ENCODE results near the gene SMPDL3A. TPM values are rescaled to one million over a fixed set of nuclear protein-coding genes. Genes with fewer than 3 reads are reported as not detected.

The SMPDL3A gene
- total and polyA plus RNA-seq, 2 of the 13 experiments (the other 11 are each of a cell fraction or from before 2014, with no cell fraction given), result 7.8 to 17.3 TPM

DNA sequence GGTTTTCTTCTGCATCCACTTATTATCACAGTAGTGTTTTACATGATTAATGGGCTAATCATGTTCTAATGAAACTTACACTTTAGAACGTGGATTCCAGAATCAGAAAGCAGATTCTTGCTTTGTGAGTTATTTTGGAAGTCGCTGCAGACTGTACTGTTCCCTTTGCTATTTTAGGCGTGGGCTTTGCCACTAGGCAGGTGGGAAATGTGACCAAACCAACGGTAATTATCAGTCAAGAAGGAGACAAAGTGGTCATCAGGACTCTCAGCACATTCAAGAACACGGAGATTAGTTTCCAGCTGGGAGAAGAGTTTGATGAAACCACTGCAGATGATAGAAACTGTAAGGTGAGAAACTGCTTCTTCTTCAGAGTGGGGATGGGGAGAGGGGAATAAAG is 8.9 kb upstream of the SMPDL3A start:
- ChIA-PET CTCF (ENCODE audit: low intra/inter-chr PET ratio, low total read pairs) (no interaction called here), POLR2A (interaction anchor here (0.9 kb wide), 1 partner anchor 9 kb away, joined by 5 read pairs; the partner anchor contains the start of gene SMPDL3A)
- H3K9ac ChIP-seq (ENCODE audit: insufficient read depth, low read depth, low read length), result no peak overlapping the region
- H3K4me2 ChIP-seq (ENCODE audit: low read depth, low read length), result no peak overlapping the region
- no peak overlapping the region for H2AFZ ChIP-seq (ENCODE audit: low read length)
- DNase-seq (ENCODE audit: low spot score), result no peak
- no peaks in the 10 kb centered on the region for H3K4me1 ChIP-seq (ENCODE audit: insufficient read depth, low read length)
- FAIRE-seq, result no peak
- H3K27me3 ChIP-seq (ENCODE audit: control insufficient read depth in 1 of 2, insufficient read depth in 2 of 2, low read length in 2 of 2), result peaks cover 0 to 19% of the 10 kb centered on the region in 2 experiments; a peak in 3 of 5 replicates
- H3K9me3 ChIP-seq (ENCODE audit: low read length), result no peaks in the 10 kb centered on the region
- H3K27ac ChIP-seq (ENCODE audit: extremely low read length, insufficient read depth, low read length), result no peak overlapping the region
- ATAC-seq, result no peak
- H4K20me1 ChIP-seq (ENCODE audit: insufficient read depth, low read length), result no peaks in the 10 kb centered on the region
- TF ChIP-seq, protein P1, sequence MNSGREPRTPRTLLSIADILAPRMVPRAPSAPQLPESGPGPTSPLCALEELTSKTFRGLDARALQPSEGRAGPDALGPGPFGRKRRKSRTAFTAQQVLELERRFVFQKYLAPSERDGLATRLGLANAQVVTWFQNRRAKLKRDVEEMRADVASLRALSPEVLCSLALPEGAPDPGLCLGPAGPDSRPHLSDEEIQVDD (CRISPR knock-in tag; IDR thresholded peaks at IDR 0.05; ENCODE audit: borderline replicate concordance), result no peak
- TF ChIP-seq TAF1 (CRISPR knock-in tag; IDR thresholded peaks at IDR 0.05), result no peak
- TF ChIP-seq ZZZ3 (CRISPR knock-in tag; IDR thresholded peaks at IDR 0.05; ENCODE audit: borderline replicate concordance), result no peak
- TF ChIP-seq ZNF431 (CRISPR knock-in tag; IDR thresholded peaks at IDR 0.05; ENCODE audit: borderline replicate concordance, low read depth), result no peak
- no peak for TF ChIP-seq GTF3A (CRISPR knock-in tag; conservative IDR thresholded peaks at IDR 0.05)
- no peak for TF ChIP-seq JUNB (CRISPR knock-in tag; IDR thresholded peaks at IDR 0.05; ENCODE audit: borderline replicate concordance)
- no peak for TF ChIP-seq SYNCRIP (IDR thresholded peaks at IDR 0.05; ENCODE audit: insufficient read depth, low read depth, low read length)
- no peak for TF ChIP-seq AKAP8 (CRISPR knock-in tag; IDR thresholded peaks at IDR 0.05)
- no peaks in the 10 kb centered on the region for H3K36me3 ChIP-seq (replicated peaks in 1 of 2; ENCODE audit: control insufficient read depth in 1 of 2, insufficient read depth in 2 of 2, low read length in 2 of 2)
- in situ Hi-C loops (cut with HindIII; ENCODE audit: extremely low pct_ligation_motif_present, low pct_unique_long_range_greater_than_20kb) (no loop called here), intact Hi-C loops (cut with micrococcal nuclease; ENCODE audit: unreplicated experiment) (no loop called here)
- H3K4me3 ChIP-seq (replicated peaks in 1 of 3; ENCODE audit: insufficient read depth in 1 of 3, low read depth in 2 of 3, low read length in 3 of 3), result no peak overlapping the region
- H3K79me2 ChIP-seq (ENCODE audit: insufficient read depth, low read length), result no peaks in the 10 kb centered on the region
- WGBS (ENCODE audit: low lambda C conversion rate), result 9% methylated on average over 5 of the region's 5 CpGs
- no TSS peak for BruUV-seq (replicated peaks)

DNA sequence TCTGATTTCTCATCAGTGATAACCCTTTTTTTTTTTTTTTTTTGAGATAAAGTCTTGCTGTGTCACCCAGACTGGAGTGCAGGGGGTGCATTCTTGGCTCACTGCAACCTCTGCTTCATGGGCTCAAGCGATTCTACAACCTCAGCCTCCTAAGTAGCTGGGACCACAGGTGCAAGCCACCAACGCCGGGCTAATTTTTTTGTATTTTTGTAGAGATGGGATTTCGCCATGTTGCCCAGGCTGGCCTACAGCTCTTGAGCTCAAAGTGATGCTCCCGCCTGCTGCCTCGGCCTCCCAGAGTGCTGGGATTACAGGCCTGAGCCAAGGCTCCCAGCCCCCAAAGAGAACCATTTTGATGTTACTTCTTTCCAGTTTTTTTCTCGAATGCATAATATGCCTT is 7.3 kb upstream of the SMPDL3A start:
- no peak overlapping the region for H2AFZ ChIP-seq (ENCODE audit: low read length)
- POLR2A ChIA-PET, result no interaction called here
- CTCF ChIA-PET (ENCODE audit: low intra/inter-chr PET ratio, low total read pairs), result no interaction called here
- H3K27me3 ChIP-seq (ENCODE audit: control insufficient read depth in 1 of 2, insufficient read depth in 2 of 2, low read length in 2 of 2), result peaks cover 0 to 19% of the 10 kb centered on the region in 2 experiments; a peak in 3 of 5 replicates
- no peak overlapping the region for H3K4me3 ChIP-seq (replicated peaks in 1 of 3; ENCODE audit: insufficient read depth in 1 of 3, low read depth in 2 of 3, low read length in 3 of 3)
- H3K9me3 ChIP-seq (ENCODE audit: low read length), result no peaks in the 10 kb centered on the region
- no peak overlapping the region for H3K9ac ChIP-seq (ENCODE audit: insufficient read depth, low read depth, low read length)
- ATAC-seq (no peak), FAIRE-seq (no peak), DNase-seq (ENCODE audit: low spot score) (no peak)
- BruUV-seq (replicated peaks), result no TSS peak
- WGBS (ENCODE audit: low lambda C conversion rate), result 37% methylated on average over 7 of the region's 7 CpGs
- no peaks in the 10 kb centered on the region for H3K79me2 ChIP-seq (ENCODE audit: insufficient read depth, low read length)
- in situ Hi-C loops (cut with HindIII; ENCODE audit: extremely low pct_ligation_motif_present, low pct_unique_long_range_greater_than_20kb) (no loop called here), intact Hi-C loops (cut with micrococcal nuclease; ENCODE audit: unreplicated experiment) (no loop called here)
- no peaks in the 10 kb centered on the region for H4K20me1 ChIP-seq (ENCODE audit: insufficient read depth, low read length)
- no peaks in the 10 kb centered on the region for H3K4me1 ChIP-seq (ENCODE audit: insufficient read depth, low read length)
- H3K4me2 ChIP-seq (ENCODE audit: low read depth, low read length), result no peak overlapping the region
- H3K27ac ChIP-seq (ENCODE audit: extremely low read length, insufficient read depth, low read length), result no peak overlapping the region
- no peaks in the 10 kb centered on the region for H3K36me3 ChIP-seq (replicated peaks in 1 of 2; ENCODE audit: control insufficient read depth in 1 of 2, insufficient read depth in 2 of 2, low read length in 2 of 2)
- TF ChIP-seq SMAD1 (CRISPR knock-in tag; IDR thresholded peaks at IDR 0.05; ENCODE audit: borderline replicate concordance, low read depth) (no peak), MIER2 (CRISPR knock-in tag; IDR thresholded peaks at IDR 0.05) (no peak), ZNF296 (CRISPR knock-in tag; conservative IDR thresholded peaks at IDR 0.05) (no peak), POLR2AphosphoS2 (IDR thresholded peaks at IDR 0.05; ENCODE audit: low read depth, low read length) (no peak), TOE1 (CRISPR knock-in tag; IDR thresholded peaks at IDR 0.05) (no peak)
- TF ChIP-seq, protein P2, sequence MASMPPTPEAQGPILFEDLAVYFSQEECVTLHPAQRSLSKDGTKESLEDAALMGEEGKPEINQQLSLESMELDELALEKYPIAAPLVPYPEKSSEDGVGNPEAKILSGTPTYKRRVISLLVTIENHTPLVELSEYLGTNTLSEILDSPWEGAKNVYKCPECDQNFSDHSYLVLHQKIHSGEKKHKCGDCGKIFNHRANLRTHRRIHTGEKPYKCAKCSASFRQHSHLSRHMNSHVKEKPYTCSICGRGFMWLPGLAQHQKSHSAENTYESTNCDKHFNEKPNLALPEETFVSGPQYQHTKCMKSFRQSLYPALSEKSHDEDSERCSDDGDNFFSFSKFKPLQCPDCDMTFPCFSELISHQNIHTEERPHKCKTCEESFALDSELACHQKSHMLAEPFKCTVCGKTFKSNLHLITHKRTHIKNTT (CRISPR knock-in tag; IDR thresholded peaks at IDR 0.05), result no peak
- TF ChIP-seq, protein P3, sequence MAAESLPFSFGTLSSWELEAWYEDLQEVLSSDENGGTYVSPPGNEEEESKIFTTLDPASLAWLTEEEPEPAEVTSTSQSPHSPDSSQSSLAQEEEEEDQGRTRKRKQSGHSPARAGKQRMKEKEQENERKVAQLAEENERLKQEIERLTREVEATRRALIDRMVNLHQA (CRISPR knock-in tag; IDR thresholded peaks at IDR 0.05), result no peak
- TF ChIP-seq, protein P4, sequence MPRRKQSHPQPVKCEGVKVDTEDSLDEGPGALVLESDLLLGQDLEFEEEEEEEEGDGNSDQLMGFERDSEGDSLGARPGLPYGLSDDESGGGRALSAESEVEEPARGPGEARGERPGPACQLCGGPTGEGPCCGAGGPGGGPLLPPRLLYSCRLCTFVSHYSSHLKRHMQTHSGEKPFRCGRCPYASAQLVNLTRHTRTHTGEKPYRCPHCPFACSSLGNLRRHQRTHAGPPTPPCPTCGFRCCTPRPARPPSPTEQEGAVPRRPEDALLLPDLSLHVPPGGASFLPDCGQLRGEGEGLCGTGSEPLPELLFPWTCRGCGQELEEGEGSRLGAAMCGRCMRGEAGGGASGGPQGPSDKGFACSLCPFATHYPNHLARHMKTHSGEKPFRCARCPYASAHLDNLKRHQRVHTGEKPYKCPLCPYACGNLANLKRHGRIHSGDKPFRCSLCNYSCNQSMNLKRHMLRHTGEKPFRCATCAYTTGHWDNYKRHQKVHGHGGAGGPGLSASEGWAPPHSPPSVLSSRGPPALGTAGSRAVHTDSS (CRISPR knock-in tag; conservative IDR thresholded peaks at IDR 0.05), result no peak
